Mesendoderm (in vitro differentiated cells): ENCODE measurements around the gene SMC4.

Experiments used
- DNase-seq: peaks from one replicate; pipeline ENCODE4 v3.0.0; 2013
- H2AK5ac ChIP-seq: 2 replicates; pipeline ENCODE4 v1.6.1; 2013; ENCODE audit warnings: low read length, inconsistent platforms
- H2BK120ac ChIP-seq: 2 replicates; pipeline ENCODE4 v1.6.1; 2013; ENCODE audit warnings: low read depth, mild to moderate bottlenecking, low read length, moderate library complexity, mixed read lengths
- H2BK15ac ChIP-seq: replicated peaks from 2 replicates; pipeline ENCODE4 v1.6.1; 2013; ENCODE audit warnings: low read depth, mild to moderate bottlenecking, moderate library complexity
- H2BK5ac ChIP-seq: 2 replicates; pipeline ENCODE4 v1.6.1; 2013; ENCODE audit warnings: low read length, inconsistent platforms
- H3K18ac ChIP-seq: 2 replicates; pipeline ENCODE4 v1.6.1; 2013; ENCODE audit warnings: mild to moderate bottlenecking, low read length, mixed read lengths
- H3K23ac ChIP-seq: one replicate; pipeline ENCODE4 v1.6.1; 2013; ENCODE audit warnings: low read length
- H3K27ac ChIP-seq: 2 replicates; pipeline ENCODE4 v1.5.1; 2013; ENCODE audit warnings: low read depth, mild to moderate bottlenecking, inconsistent platforms, low read length, moderate library complexity
- H3K27me3 ChIP-seq: 2 replicates; pipeline ENCODE4 v1.6.1; 2013; ENCODE audit warnings: low read length, control low read depth, mild to moderate bottlenecking, inconsistent platforms; ENCODE audit not compliant: insufficient read depth, poor library complexity
- H3K36me3 ChIP-seq: 2 replicates; pipeline ENCODE4 v1.6.1; 2013; ENCODE audit warnings: low read length, inconsistent platforms; ENCODE audit not compliant: control insufficient read depth, insufficient read depth
- H3K4ac ChIP-seq: one replicate; pipeline ENCODE4 v1.6.1; 2013; ENCODE audit warnings: low read depth, mild to moderate bottlenecking, low read length, moderate library complexity
- H3K4me1 ChIP-seq: 2 replicates; pipeline ENCODE4 v1.6.1; 2013; ENCODE audit warnings: low read depth, low read length, inconsistent platforms; ENCODE audit not compliant: control insufficient read depth
- H3K4me2 ChIP-seq: 2 replicates; pipeline ENCODE4 v1.6.1; 2013; ENCODE audit warnings: low read length
- H3K4me3 ChIP-seq: 2 replicates; pipeline ENCODE4 v1.5.1; 2013; ENCODE audit warnings: mild to moderate bottlenecking, low read length
- H3K56ac ChIP-seq: one replicate; pipeline ENCODE4 v1.6.1; 2013; ENCODE audit warnings: low read length
- H3K79me1 ChIP-seq: 2 replicates; pipeline ENCODE4 v1.6.1; 2013; ENCODE audit warnings: low read length, inconsistent platforms
- H3K79me2 ChIP-seq: 2 replicates; pipeline ENCODE4 v1.6.1; 2013; ENCODE audit warnings: mild to moderate bottlenecking, low read length; ENCODE audit not compliant: control insufficient read depth, insufficient read depth
- H3K9ac ChIP-seq: 2 replicates; pipeline ENCODE4 v1.6.1; 2013; ENCODE audit warnings: low read length, inconsistent platforms
- H4K5ac ChIP-seq: one replicate; pipeline ENCODE4 v1.6.1; 2013; ENCODE audit warnings: low read length
- H4K8ac ChIP-seq: one replicate; pipeline ENCODE4 v1.6.1; 2013; ENCODE audit warnings: low read depth, mild to moderate bottlenecking, control low read depth, low read length, moderate library complexity
- WGBS: extraction: QIAGEN DNeasy Blood & Tissue Kit; methylation state at CpG from one replicate; pipeline ENCODE4 v1.1.7; 2013; ENCODE audit warnings: low lambda C conversion rate, missing lambda C conversion rate; ENCODE audit not compliant: insufficient coverage; ENCODE audit errors: extremely low coverage; 5-methylcytosine and 5-hydroxymethylcytosine counted together

The SMC4 gene

DNA sequence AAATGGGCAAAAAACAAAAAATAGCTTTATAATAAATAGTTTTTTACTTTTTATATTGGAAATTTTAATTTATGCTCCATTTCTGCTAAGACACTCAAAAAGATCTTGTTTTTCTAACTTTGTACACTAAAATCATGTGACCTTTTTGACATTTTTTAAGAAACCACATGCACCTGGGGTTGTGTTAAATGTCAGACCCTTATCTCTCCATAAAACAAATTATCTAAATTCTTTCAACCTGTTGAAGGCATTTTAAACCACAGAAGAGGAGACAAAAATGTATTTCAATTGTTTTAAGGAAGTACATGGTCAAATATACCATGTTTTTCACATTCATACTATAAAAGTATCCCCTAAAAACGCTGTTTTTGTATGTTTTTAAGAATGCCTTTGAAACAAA lies 29.7 kb upstream of the SMC4 start:
- H3K4me2 ChIP-seq = no peak overlapping the region
- H3K18ac ChIP-seq = no peak overlapping the region
- H3K27ac ChIP-seq = no peak overlapping the region
- no peaks in the 10 kb centered on the region for H3K4me1 ChIP-seq
- H2BK15ac ChIP-seq = no peak overlapping the region
- H3K4ac ChIP-seq = no peak overlapping the region
- WGBS = no CpG with 5 or more reads among the region's 1 CpG
- no peak overlapping the region for H2BK120ac ChIP-seq
- no peaks in the 10 kb centered on the region for H3K79me1 ChIP-seq
- no peak overlapping the region for H3K23ac ChIP-seq
- no peaks in the 10 kb centered on the region for H3K79me2 ChIP-seq
- H3K27me3 ChIP-seq = no peaks in the 10 kb centered on the region
- no peak overlapping the region for H4K8ac ChIP-seq
- no peak overlapping the region for H4K5ac ChIP-seq
- H2AK5ac ChIP-seq = no peak overlapping the region
- H3K9ac ChIP-seq = no peak overlapping the region
- H3K4me3 ChIP-seq = no peak overlapping the region
- H2BK5ac ChIP-seq = no peak overlapping the region
- no peaks in the 10 kb centered on the region for H3K36me3 ChIP-seq
- H3K56ac ChIP-seq = no peak overlapping the region
- DNase-seq = no peak

DNA sequence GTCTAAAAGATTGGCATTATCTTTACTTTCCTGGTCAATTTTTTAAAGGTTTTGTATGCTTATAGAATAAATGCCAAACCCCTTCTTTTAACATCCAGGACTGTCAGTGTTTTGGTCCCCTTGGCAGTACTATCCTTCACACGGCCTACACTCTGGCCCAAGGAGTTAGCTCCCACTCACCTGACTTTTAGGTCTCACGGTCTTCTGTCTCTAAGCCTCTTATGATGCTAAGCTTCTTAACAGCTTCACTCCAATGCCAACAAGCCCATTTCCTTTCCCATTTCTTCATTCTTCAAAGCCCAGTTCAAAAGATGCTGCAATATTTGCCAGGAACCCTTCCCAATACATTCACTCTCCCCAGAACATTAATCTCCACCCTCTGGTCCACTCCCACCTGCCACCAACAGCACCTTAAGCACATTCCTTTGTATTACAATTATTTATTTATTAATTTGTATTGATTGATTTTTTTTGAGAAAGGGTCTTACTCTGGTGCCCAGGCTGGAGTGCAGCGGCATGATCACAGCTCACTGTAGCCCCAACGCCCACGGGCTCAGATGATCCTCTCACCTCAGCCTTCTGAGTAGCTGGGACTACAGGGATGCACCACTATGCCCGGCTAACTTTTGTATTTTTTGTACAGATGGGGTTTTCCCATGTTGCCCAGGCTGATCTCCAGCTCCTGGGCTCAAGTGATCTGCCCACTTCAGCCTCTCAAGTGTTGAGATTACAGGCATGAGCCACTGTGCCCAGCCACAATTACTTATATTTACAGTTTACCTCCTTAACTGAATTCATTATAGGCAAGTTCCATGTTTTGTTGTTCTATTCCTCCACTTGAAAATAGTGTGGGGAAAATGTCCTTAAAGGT lies 28.2 kb upstream of the SMC4 start:
- Histone ChIP-seq H2AK5ac (no peak overlapping the region), H4K8ac (no peak overlapping the region), H3K79me2 (no peaks in the 10 kb centered on the region), H3K4me3 (no peak overlapping the region), H4K5ac (no peak overlapping the region), H3K4me1 (no peaks in the 10 kb centered on the region), H3K4me2 (no peak overlapping the region), H3K23ac (no peak overlapping the region), H3K56ac (no peak overlapping the region), H3K36me3 (no peaks in the 10 kb centered on the region), H3K27ac (no peak overlapping the region), H2BK5ac (no peak overlapping the region), H3K18ac (no peak overlapping the region), H3K9ac (no peak overlapping the region), H3K79me1 (no peaks in the 10 kb centered on the region), H3K27me3 (no peaks in the 10 kb centered on the region), H2BK15ac (no peak overlapping the region), H3K4ac (no peak overlapping the region), H2BK120ac (no peak overlapping the region)
- no CpG with 5 or more reads among the region's 6 CpGs for WGBS
- no peak for DNase-seq

DNA sequence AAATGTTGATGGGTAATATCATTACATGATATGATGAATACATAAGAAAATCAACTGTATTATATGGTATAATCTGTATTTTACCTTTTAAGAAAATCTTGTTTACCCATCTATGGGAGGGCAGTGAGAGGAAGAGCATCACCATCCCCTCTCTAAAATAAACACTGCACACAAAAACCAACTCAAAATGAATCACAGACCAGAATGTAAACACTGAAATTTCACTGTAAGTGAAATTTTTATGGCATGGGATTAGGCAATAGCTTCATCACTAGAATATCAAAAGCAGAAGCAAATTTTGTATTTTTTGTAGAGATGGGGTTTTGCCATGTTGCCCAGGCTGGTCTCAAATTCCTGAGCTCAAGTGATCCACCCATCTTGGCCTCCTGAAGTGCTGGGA lies 26.7 kb upstream of the SMC4 start:
- no peak overlapping the region for H3K18ac ChIP-seq
- no peaks in the 10 kb centered on the region for H3K36me3 ChIP-seq
- H2BK120ac ChIP-seq = no peak overlapping the region
- no peak overlapping the region for H3K56ac ChIP-seq
- H2BK5ac ChIP-seq = no peak overlapping the region
- H3K27me3 ChIP-seq = no peaks in the 10 kb centered on the region
- no peak overlapping the region for H3K4me2 ChIP-seq
- no peaks in the 10 kb centered on the region for H3K4me1 ChIP-seq
- H3K9ac ChIP-seq = no peak overlapping the region
- H3K4me3 ChIP-seq = no peak overlapping the region
- no peak overlapping the region for H4K8ac ChIP-seq
- no peaks in the 10 kb centered on the region for H3K79me1 ChIP-seq
- H3K27ac ChIP-seq = no peak overlapping the region
- H3K79me2 ChIP-seq = no peaks in the 10 kb centered on the region
- no peak overlapping the region for H4K5ac ChIP-seq
- H3K4ac ChIP-seq = no peak overlapping the region
- no peak overlapping the region for H2AK5ac ChIP-seq
- DNase-seq = no peak
- H3K23ac ChIP-seq = no peak overlapping the region
- H2BK15ac ChIP-seq = no peak overlapping the region

DNA sequence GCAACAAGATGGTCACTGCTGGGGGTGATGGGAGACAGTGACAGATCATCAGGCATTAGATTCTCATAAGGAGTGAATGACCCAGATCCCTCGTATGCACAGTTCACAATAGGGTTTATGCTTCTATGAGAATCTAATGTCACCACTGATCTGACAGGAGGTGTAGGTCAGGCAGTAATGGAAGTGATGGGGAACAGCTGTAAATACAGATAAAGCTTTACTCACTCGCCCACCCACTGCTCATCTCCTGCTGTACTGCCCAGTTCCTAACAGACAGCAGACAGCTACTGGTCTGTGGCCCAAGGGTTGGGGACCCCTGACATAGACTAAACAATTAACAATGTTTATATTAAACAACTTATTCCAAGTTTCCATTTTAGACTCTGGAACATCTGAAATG lies 25.8 kb upstream of the SMC4 start:
- H3K18ac ChIP-seq = no peak overlapping the region
- H3K79me2 ChIP-seq = no peaks in the 10 kb centered on the region
- DNase-seq = no peak
- no peaks in the 10 kb centered on the region for H3K4me1 ChIP-seq
- no peak overlapping the region for H2BK120ac ChIP-seq
- H3K4me2 ChIP-seq = no peak overlapping the region
- no peaks in the 10 kb centered on the region for H3K79me1 ChIP-seq
- H3K36me3 ChIP-seq = no peaks in the 10 kb centered on the region
- no peak overlapping the region for H4K8ac ChIP-seq
- no peak overlapping the region for H3K4me3 ChIP-seq
- H3K9ac ChIP-seq = no peak overlapping the region
- no peaks in the 10 kb centered on the region for H3K27me3 ChIP-seq
- no peak overlapping the region for H4K5ac ChIP-seq
- H3K23ac ChIP-seq = no peak overlapping the region
- H3K27ac ChIP-seq = no peak overlapping the region
- no CpG with 5 or more reads among the region's 2 CpGs for WGBS
- H3K4ac ChIP-seq = no peak overlapping the region
- H2AK5ac ChIP-seq = no peak overlapping the region
- H3K56ac ChIP-seq = no peak overlapping the region
- H2BK15ac ChIP-seq = no peak overlapping the region
- no peak overlapping the region for H2BK5ac ChIP-seq

DNA sequence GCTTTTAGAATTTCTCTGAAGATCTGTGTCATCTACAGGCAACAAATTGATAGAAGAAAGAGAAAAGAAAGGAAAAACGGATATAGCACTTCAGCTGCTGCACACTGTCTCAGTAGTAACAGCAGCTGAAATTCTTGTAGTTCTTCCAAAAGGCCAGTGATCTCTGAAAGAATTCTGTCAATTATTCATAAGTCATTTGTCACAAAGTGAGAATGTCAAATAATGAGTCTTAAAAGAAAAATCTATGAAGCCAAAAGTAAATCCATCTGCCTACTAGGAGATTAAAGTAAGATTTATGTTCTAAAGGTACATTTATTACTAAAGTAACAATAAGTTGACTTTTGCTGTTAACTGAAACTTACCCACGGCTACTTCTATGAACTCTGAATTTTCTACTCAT lies 25.0 kb upstream of the SMC4 start:
- Histone ChIP-seq H3K4me3 (no peak overlapping the region), H4K5ac (no peak overlapping the region), H3K9ac (no peak overlapping the region), H3K23ac (no peak overlapping the region), H2BK120ac (no peak overlapping the region), H3K27me3 (no peaks in the 10 kb centered on the region), H2AK5ac (no peak overlapping the region), H3K79me1 (no peaks in the 10 kb centered on the region), H3K79me2 (no peaks in the 10 kb centered on the region), H3K56ac (no peak overlapping the region), H3K4ac (no peak overlapping the region), H2BK5ac (no peak overlapping the region), H3K36me3 (no peaks in the 10 kb centered on the region), H2BK15ac (no peak overlapping the region), H4K8ac (no peak overlapping the region), H3K27ac (no peak overlapping the region), H3K4me1 (no peaks in the 10 kb centered on the region), H3K4me2 (no peak overlapping the region), H3K18ac (no peak overlapping the region)
- DNase-seq = no peak
- WGBS = no CpG with 5 or more reads among the region's 2 CpGs

DNA sequence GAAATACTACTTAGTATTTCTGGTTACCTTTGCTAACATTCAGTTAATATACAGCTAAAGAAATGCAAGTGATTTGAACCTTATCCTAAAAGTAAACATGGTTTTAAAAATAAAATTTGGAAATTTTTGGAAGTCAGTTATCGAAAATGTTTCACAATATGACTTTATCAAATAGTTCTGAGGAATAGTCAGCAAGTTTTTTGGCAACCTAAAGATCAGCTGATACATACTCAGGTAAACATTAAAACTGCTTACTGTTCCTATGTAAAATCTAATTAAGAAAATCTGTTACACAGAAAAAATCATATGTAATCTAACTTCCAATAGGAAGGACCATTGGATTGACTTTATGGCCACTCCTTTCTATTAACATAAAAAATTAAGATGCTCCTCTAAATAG lies 24.5 kb upstream of the SMC4 start:
- no peak overlapping the region for H4K8ac ChIP-seq
- no peak for DNase-seq
- no peak overlapping the region for H2BK15ac ChIP-seq
- H2AK5ac ChIP-seq = no peak overlapping the region
- H3K56ac ChIP-seq = no peak overlapping the region
- no peaks in the 10 kb centered on the region for H3K4me1 ChIP-seq
- H3K27me3 ChIP-seq = no peaks in the 10 kb centered on the region
- no peak overlapping the region for H3K9ac ChIP-seq
- H3K18ac ChIP-seq = no peak overlapping the region
- 100% methylated on average over 1 of the region's 1 CpG for WGBS
- no peaks in the 10 kb centered on the region for H3K79me2 ChIP-seq
- H4K5ac ChIP-seq = no peak overlapping the region
- H3K23ac ChIP-seq = no peak overlapping the region
- no peak overlapping the region for H3K27ac ChIP-seq
- H3K4me2 ChIP-seq = no peak overlapping the region
- no peak overlapping the region for H2BK120ac ChIP-seq
- no peaks in the 10 kb centered on the region for H3K36me3 ChIP-seq
- H2BK5ac ChIP-seq = no peak overlapping the region
- H3K4me3 ChIP-seq = no peak overlapping the region
- no peak overlapping the region for H3K4ac ChIP-seq
- no peaks in the 10 kb centered on the region for H3K79me1 ChIP-seq
